IMR-90 (cell line): ENCODE measurements around the gene BCHE. TPM values are rescaled to one million over a fixed set of nuclear protein-coding genes. Genes with fewer than 3 reads are reported as not detected.

Experiments used
- ATAC-seq: fragments of 200-7000 bp; cut with Tn5 transposase; 2 replicates; pipeline ENCODE4 v1.9.1; 2020; ENCODE audit warnings: low read depth, mild to moderate bottlenecking, moderate library complexity
- BruUV-seq: library from RNA; stranded (reverse); fragments of 400-500 nt; replicated peaks from 2 replicates; lab custom pipeline; 2021; lab: Mats Ljungman, UMichigan
- CTCF ChIA-PET: fragments of 300-600 bp; formaldehyde crosslinking; extraction: SDS; loops from one replicate; lab custom pipeline; 2021; ENCODE audit warnings: antibody characterized with exemption; lab: Yijun Ruan, JAX
- POLR2A ChIA-PET: fragments of 300-600 bp; sonication (Branson Sonifier 250); formaldehyde crosslinking; loops from one replicate; lab custom pipeline; 2022; ENCODE audit warnings: antibody characterized with exemption; ENCODE audit not compliant: unreplicated experiment; lab: Charles Lee
- DNase-seq: peaks from one replicate; pipeline ENCODE4 v3.0.0; 2013
- H2AFZ ChIP-seq: replicated peaks from 2 replicates; pipeline ENCODE3; 2013; ENCODE audit warnings: low read length, mild to moderate bottlenecking; ENCODE audit not compliant: poor library complexity
- H2AK5ac ChIP-seq: 2 replicates; pipeline ENCODE4 v1.6.1; 2013; ENCODE audit warnings: low read depth, low read length, inconsistent platforms
- H2AK9ac ChIP-seq: replicated peaks from 2 replicates; pipeline ENCODE3; 2013; ENCODE audit warnings: mild to moderate bottlenecking, low read depth, low read length, moderate library complexity; ENCODE audit not compliant: poor library complexity
- H2BK120ac ChIP-seq: 2 replicates; pipeline ENCODE4 v1.6.1; 2013; ENCODE audit warnings: low read depth, low read length, inconsistent platforms
- H2BK15ac ChIP-seq: 3 replicates; pipeline ENCODE4 v1.6.1; 2013; ENCODE audit warnings: low read depth, low read length, inconsistent platforms
- H2BK20ac ChIP-seq: 2 replicates; pipeline ENCODE4 v1.6.1; 2013; ENCODE audit warnings: low read depth, mild to moderate bottlenecking, inconsistent platforms, low read length, moderate library complexity
- H2BK5ac ChIP-seq: 2 replicates; pipeline ENCODE4 v1.6.1; 2013; ENCODE audit warnings: mild to moderate bottlenecking, low read depth, low read length, inconsistent platforms; ENCODE audit not compliant: poor library complexity, severe bottlenecking
- H3K14ac ChIP-seq: replicated peaks from 2 replicates; pipeline ENCODE4 v1.6.1; 2013; ENCODE audit warnings: low read depth, low read length, inconsistent platforms
- H3K18ac ChIP-seq: 2 replicates; pipeline ENCODE4 v1.6.1; 2013; ENCODE audit warnings: low read depth, low read length, control low read depth
- H3K23ac ChIP-seq: 2 replicates; pipeline ENCODE4 v1.6.1; 2013; ENCODE audit warnings: low read depth, low read length, inconsistent platforms
- H3K27ac ChIP-seq: 2 replicates; pipeline ENCODE4 v1.5.1; 2013; ENCODE audit warnings: mild to moderate bottlenecking, control low read depth, low read length; ENCODE audit not compliant: insufficient read depth
- H3K27me3 ChIP-seq: 2 replicates; pipeline ENCODE4 v1.6.1; 2013; ENCODE audit warnings: low read length; ENCODE audit not compliant: control insufficient read depth, insufficient read depth
- H3K36me3 ChIP-seq: 2 replicates; pipeline ENCODE4 v1.6.1; 2013; ENCODE audit warnings: low read length, mixed read lengths; ENCODE audit not compliant: control insufficient read depth, insufficient read depth
- H3K4ac ChIP-seq: 2 replicates; pipeline ENCODE4 v1.6.1; 2013; ENCODE audit warnings: low read depth, low read length, inconsistent platforms
- H3K4me1 ChIP-seq: 2 replicates; pipeline ENCODE4 v1.6.1; 2013; ENCODE audit warnings: low read length, mixed read lengths; ENCODE audit not compliant: control insufficient read depth, insufficient read depth
- H3K4me2 ChIP-seq: 2 replicates; pipeline ENCODE4 v1.6.1; 2013; ENCODE audit warnings: low read depth, mild to moderate bottlenecking, control low read depth, low read length, moderate library complexity
- H3K4me3 ChIP-seq: 2 replicates; pipeline ENCODE4 v1.5.1; 2013; ENCODE audit warnings: low read depth, mild to moderate bottlenecking, control low read depth, low read length, moderate library complexity; ENCODE audit not compliant: insufficient read depth
- H3K56ac ChIP-seq: 2 replicates; pipeline ENCODE4 v1.6.1; 2013; ENCODE audit warnings: low read length, inconsistent platforms; ENCODE audit not compliant: insufficient read depth; ENCODE audit errors: extremely low read depth
- H3K79me1 ChIP-seq, 2 experiments: 2 replicates each; pipeline ENCODE4 v1.6.1; 2013; ENCODE audit warnings: low read length in 2 of 2, inconsistent platforms in 1 of 2, low read depth in 1 of 2
- H3K9ac ChIP-seq: 2 replicates; pipeline ENCODE4 v1.6.1; 2013; ENCODE audit warnings: low read depth, low read length, control low read depth
- H3K9me1 ChIP-seq: 2 replicates; pipeline ENCODE4 v1.6.1; 2013; ENCODE audit warnings: low read length, inconsistent platforms; ENCODE audit not compliant: insufficient read depth
- H3K9me3 ChIP-seq: 2 replicates; pipeline ENCODE4 v1.6.1; 2013; ENCODE audit warnings: low read length; ENCODE audit not compliant: control insufficient read depth, insufficient read depth
- H4K20me1 ChIP-seq: 2 replicates; pipeline ENCODE4 v1.6.1; 2013; ENCODE audit warnings: low read length, inconsistent platforms; ENCODE audit not compliant: insufficient read depth
- H4K5ac ChIP-seq: 2 replicates; pipeline ENCODE4 v1.6.1; 2013; ENCODE audit warnings: mild to moderate bottlenecking, low read depth, low read length, control low read depth
- H4K8ac ChIP-seq, 2 experiments: 2 replicates each; pipeline ENCODE4 v1.6.1; 2013; ENCODE audit warnings: low read depth in 2 of 2, low read length in 2 of 2, control low read depth in 1 of 2, inconsistent platforms in 1 of 2
- H4K91ac ChIP-seq: 2 replicates; pipeline ENCODE4 v1.6.1; 2013; ENCODE audit warnings: low read depth, low read length, inconsistent platforms; ENCODE audit not compliant: insufficient read depth
- CTCF ChIP-seq: conservative IDR thresholded peaks from 2 replicates; pipeline ENCODE4 v1.5.1; 2012; ENCODE audit warnings: mild to moderate bottlenecking, low read depth, low read length, improper control_type of control experiment
- FOS ChIP-seq: fragments of 150-350 bp; IDR thresholded peaks from 2 replicates; pipeline ENCODE4 v1.6.1; 2016; ENCODE audit warnings: low read depth, low read length
- POLR2A ChIP-seq: IDR thresholded peaks from 2 replicates; pipeline ENCODE4 v1.6.1; 2012; ENCODE audit warnings: mild to moderate bottlenecking, low read depth, low read length
- RAD21 ChIP-seq: IDR thresholded peaks from 2 replicates; pipeline ENCODE4 v1.6.1; 2012; ENCODE audit warnings: low read length, improper control_type of control experiment
- RCOR1 ChIP-seq: IDR thresholded peaks from 2 replicates; pipeline ENCODE4 v1.6.1; 2012; ENCODE audit warnings: mild to moderate bottlenecking, low read length, improper control_type of control experiment; ENCODE audit not compliant: insufficient replicate concordance
- SMC3 ChIP-seq: fragments of 150-350 bp; IDR thresholded peaks from 2 replicates; pipeline ENCODE4 v1.6.1; 2016; ENCODE audit warnings: low read depth, mild to moderate bottlenecking, antibody characterized with exemption, low read length, moderate library complexity
- WGBS, 2 experiments: methylation state at CpG; one replicate each; pipeline versions ENCODE4 v1.1.5 to v1.1.7; 2013; ENCODE audit warnings: missing lambda C conversion rate in 2 of 2; ENCODE audit not compliant: insufficient read length in 1 of 2; ENCODE audit errors: extremely low coverage in 2 of 2; 5-methylcytosine and 5-hydroxymethylcytosine counted together
- dilution Hi-C: fragments of 300-500 bp; cut with HindIII; formaldehyde crosslinking; loops from one replicate; pipeline ENCODE4 v1.14.3; 2018; ENCODE audit warnings: low sequenced_read_pairs; ENCODE audit not compliant: unreplicated experiment
- in situ Hi-C: fragments of 300-500 bp; cut with MboI; formaldehyde crosslinking; loops from 3 replicates; pipeline ENCODE4 v1.14.3; 2019; ENCODE audit warnings: low sequenced_read_pairs, inconsistent platforms, mixed read lengths
- intact Hi-C: fragments of 100-400 bp; cut with micrococcal nuclease; formaldehyde crosslinking; loops from 2 replicates; pipeline ENCODE4 v1.10.0; 2022
- polyA plus RNA-seq, 3 experiments: library from polyadenylated mRNA; depleted of rRNA; stranded (reverse); fragments of >200 nt; gene quantifications; 2 replicates each; pipeline ENCODE4 v1.2.3, GENCODE V29; 2012; ENCODE audit warnings: low replicate concordance in 1 of 3
- total RNA-seq: library from RNA; depleted of rRNA; stranded (reverse); fragments of >200 nt; gene quantifications from 2 replicates; pipeline ENCODE4 v1.2.3, GENCODE V29; 2012

Gene BCHE
- total and polyA plus RNA-seq, 2 of the 4 experiments (the other 2 are of a cell fraction): 1.5 to 1.6 TPM

DNA sequence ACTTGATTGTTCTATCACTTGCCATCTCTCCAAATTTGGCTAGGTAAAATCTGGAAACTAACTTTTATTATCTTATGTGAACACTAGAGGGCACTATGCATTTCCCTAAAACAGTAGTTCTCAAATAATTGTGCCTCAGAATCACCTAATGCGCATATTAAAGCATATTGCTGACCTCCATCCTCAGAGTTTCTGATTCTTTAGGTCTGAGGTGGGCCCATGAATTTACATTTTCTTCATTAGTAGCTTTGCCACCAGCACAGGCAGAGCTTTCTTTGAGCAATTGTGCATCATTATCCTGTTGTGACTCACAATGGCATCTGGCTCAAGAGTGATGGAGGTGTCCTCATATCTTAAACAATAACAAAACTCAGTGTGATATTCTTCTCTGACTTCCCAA, 17.5 kb upstream of the BCHE start:
- H3K14ac ChIP-seq: no peak overlapping the region
- no peaks in the 10 kb centered on the region for H3K27me3 ChIP-seq
- H2BK20ac ChIP-seq: no peak overlapping the region
- no peaks in the 10 kb centered on the region for H3K79me1 ChIP-seq
- WGBS, 2 experiments: no CpG with 5 or more reads among the region's 1 CpG
- intact Hi-C loops (loop anchor here (1.0 to 10.0 kb wide), 2 partner anchors 230 to 1180 kb away; no protein-coding TSS in a partner anchor), in situ Hi-C loops (no loop called here), dilution Hi-C loops (no loop called here)
- H4K20me1 ChIP-seq: no peaks in the 10 kb centered on the region
- H2BK120ac ChIP-seq: no peak overlapping the region
- CTCF ChIA-PET: no interaction called here
- H3K36me3 ChIP-seq: no peaks in the 10 kb centered on the region
- POLR2A ChIA-PET: no interaction called here
- no peak overlapping the region for H4K5ac ChIP-seq
- DNase-seq: no peak
- no peak overlapping the region for H3K4me2 ChIP-seq
- H2BK5ac ChIP-seq: no peak overlapping the region
- no peak overlapping the region for H2AK9ac ChIP-seq
- no TSS peak for BruUV-seq
- H2AFZ ChIP-seq: no peak overlapping the region
- ATAC-seq: no peak
- no peak overlapping the region for H4K8ac ChIP-seq
- TF ChIP-seq POLR2A (0 out of 2 replicates have a peak, but pooled peaks have one; percentile 23), CTCF (peak; percentile 46), RCOR1 (no peak), FOS (no peak), RAD21 (peak; percentile 40), SMC3 (peak; percentile 30; the same call in 1 of the 2 replicates)
- no peak overlapping the region for H3K56ac ChIP-seq
- H3K4me3 ChIP-seq: no peak overlapping the region
- H3K4me1 ChIP-seq: no peaks in the 10 kb centered on the region
- no peak overlapping the region for H2AK5ac ChIP-seq
- H3K27ac ChIP-seq: no peak overlapping the region
- H3K4ac ChIP-seq: no peak overlapping the region
- no peak overlapping the region for H2BK15ac ChIP-seq
- no peaks in the 10 kb centered on the region for H3K9me1 ChIP-seq
- no peak overlapping the region for H3K18ac ChIP-seq
- no peaks in the 10 kb centered on the region for H3K9me3 ChIP-seq
- H3K23ac ChIP-seq: no peak overlapping the region
- no peak overlapping the region for H4K91ac ChIP-seq
- no peak overlapping the region for H3K9ac ChIP-seq
